ENCODE data around the gene ZNF138. TPM values are rescaled to one million over a fixed set of nuclear protein-coding genes. Genes with fewer than 3 reads are reported as not detected.
"Not testable (repeated sequence)": the region's sequence is repeated elsewhere in the genome, so short reads cannot be mapped to it uniquely, and the experiment has no call there.

The ZNF138 gene
- polyA plus RNA-seq, 1 experiment: 4.2 TPM

GRCh38 chr7:64854969-64855368 lies 60.7 kb downstream of the ZNF138 start:
- no peak overlapping the region for H3K27ac ChIP-seq (ENCODE audit: low read depth, low read length)
- TF ChIP-seq CTCF (IDR thresholded peaks at IDR 0.05; ENCODE audit: low read depth, low read length): no peak
- no peaks in the 10 kb centered on the region for H3K9me3 ChIP-seq (ENCODE audit: control insufficient read depth, insufficient read depth, low read length)
- ChIA-PET POLR2A (no interaction called here), CTCF (no interaction called here)
- no peaks in the 10 kb centered on the region for H3K27me3 ChIP-seq (ENCODE audit: control insufficient read depth, insufficient read depth, low read length)
- H3K4me3 ChIP-seq (ENCODE audit: low read depth, low read length): no peak overlapping the region
- no peak for DNase-seq (ENCODE audit: low read depth, low spot score)

GRCh38 chr7:64863021-64863420 lies 68.8 kb downstream of the ZNF138 start:
- POLR2A ChIA-PET: no interaction called here
- no peak overlapping the region for H3K27ac ChIP-seq (ENCODE audit: low read depth, low read length)
- peaks cover 13% of the 10 kb centered on the region for H3K9me3 ChIP-seq (ENCODE audit: control insufficient read depth, insufficient read depth, low read length)
- no peaks in the 10 kb centered on the region for H3K27me3 ChIP-seq (ENCODE audit: control insufficient read depth, insufficient read depth, low read length)
- DNase-seq (ENCODE audit: low read depth, low spot score): no peak
- CTCF ChIA-PET: no interaction called here
- TF ChIP-seq CTCF (IDR thresholded peaks at IDR 0.05; ENCODE audit: low read depth, low read length): no peak
- H3K4me3 ChIP-seq (ENCODE audit: low read depth, low read length): no peak overlapping the region

GRCh38 chr7:64863530-64863929 lies 69.3 kb downstream of the ZNF138 start:
- CTCF ChIA-PET; H3K27me3 ChIP-seq (ENCODE audit: control insufficient read depth, insufficient read depth, low read length); H3K4me3 ChIP-seq (ENCODE audit: low read depth, low read length); POLR2A ChIA-PET; H3K27ac ChIP-seq (ENCODE audit: low read depth, low read length); DNase-seq (ENCODE audit: low read depth, low spot score): not testable (repeated sequence)
- peaks cover 18% of the 10 kb centered on the region for H3K9me3 ChIP-seq (ENCODE audit: control insufficient read depth, insufficient read depth, low read length)

GRCh38 chr7:64863969-64864368 lies 69.7 kb downstream of the ZNF138 start:
- POLR2A ChIA-PET: no interaction called here
- no peak overlapping the region for H3K27ac ChIP-seq (ENCODE audit: low read depth, low read length)
- no peak for TF ChIP-seq CTCF (IDR thresholded peaks at IDR 0.05; ENCODE audit: low read depth, low read length)

GRCh38 chr7:64867863-64868440 lies 73.7 kb downstream of the ZNF138 start:
- Histone ChIP-seq H3K27me3 (ENCODE audit: control insufficient read depth, insufficient read depth, low read length) (no peaks in the 10 kb centered on the region), H3K4me3 (ENCODE audit: low read depth, low read length) (no peak overlapping the region), H3K9me3 (ENCODE audit: control insufficient read depth, insufficient read depth, low read length) (peaks cover 50% of the 10 kb centered on the region), H3K27ac (ENCODE audit: low read depth, low read length) (no peak overlapping the region)
- POLR2A ChIA-PET: no interaction called here
- no peak for TF ChIP-seq CTCF (IDR thresholded peaks at IDR 0.05; ENCODE audit: low read depth, low read length)
- DNase-seq (ENCODE audit: low read depth, low spot score): no peak
- CTCF ChIA-PET: no interaction called here

More at GRCh38 chr7:64863969-64864368, 69.7 kb downstream of the ZNF138 start:
- DNase-seq (ENCODE audit: low read depth, low spot score): no peak
- CTCF ChIA-PET: no interaction called here
- Histone ChIP-seq H3K27me3 (ENCODE audit: control insufficient read depth, insufficient read depth, low read length) (no peaks in the 10 kb centered on the region), H3K4me3 (ENCODE audit: low read depth, low read length) (no peak overlapping the region), H3K9me3 (ENCODE audit: control insufficient read depth, insufficient read depth, low read length) (peaks cover 19% of the 10 kb centered on the region)

GRCh38 chr7:64868499-64868898 lies 74.3 kb downstream of the ZNF138 start:
- H3K27me3 ChIP-seq (ENCODE audit: control insufficient read depth, insufficient read depth, low read length): no peaks in the 10 kb centered on the region
- H3K27ac ChIP-seq (ENCODE audit: low read depth, low read length): no peak overlapping the region
- no peak for TF ChIP-seq CTCF (IDR thresholded peaks at IDR 0.05; ENCODE audit: low read depth, low read length)
- ChIA-PET CTCF (no interaction called here), POLR2A (no interaction called here)
- peaks cover 48% of the 10 kb centered on the region for H3K9me3 ChIP-seq (ENCODE audit: control insufficient read depth, insufficient read depth, low read length)
- H3K4me3 ChIP-seq (ENCODE audit: low read depth, low read length): no peak overlapping the region
- no peak for DNase-seq (ENCODE audit: low read depth, low spot score)

Data from AG04450 (cell line).